AG09309 (cell line): ENCODE measurements around the gene TFG.

ENCODE experiments used
- DNase-seq: peaks from one replicate; pipeline ENCODE4 v3.0.0-alpha.2; 2010; ENCODE audit warnings: low read depth
- H3K4me3 ChIP-seq: 2 replicates; pipeline ENCODE4 v1.5.1; 2011; ENCODE audit warnings: mild to moderate bottlenecking, low read depth, low read length, moderate library complexity; ENCODE audit not compliant: control insufficient read depth
- CTCF ChIP-seq: IDR thresholded peaks from 2 replicates; pipeline ENCODE4 v1.5.1; 2011; ENCODE audit warnings: mild to moderate bottlenecking, low read depth, low read length, inconsistent platforms; ENCODE audit not compliant: insufficient read depth, control insufficient read depth; ENCODE audit errors: missing control alignments

The TFG gene

GRCh38 chr3:100717637-100718487 lies 8.6 kb downstream of the TFG start:
- TF ChIP-seq CTCF: no peak
- no peak overlapping the region for H3K4me3 ChIP-seq
- no peak for DNase-seq

GRCh38 chr3:100719136-100719535 lies 9.8 kb downstream of the TFG start:
- no peak overlapping the region for H3K4me3 ChIP-seq
- no peak for DNase-seq
- TF ChIP-seq CTCF: no peak

GRCh38 chr3:100720426-100720825 lies 11.1 kb downstream of the TFG start:
- no peak overlapping the region for H3K4me3 ChIP-seq
- TF ChIP-seq CTCF: no peak
- no peak for DNase-seq

- no peak for DNase-seq
- no peak for TF ChIP-seq CTCF
- H3K4me3 ChIP-seq: no peak overlapping the region
Observed at GRCh38 chr3:100725935-100726513, 16.7 kb downstream of the TFG start.

GRCh38 chr3:100726706-100727105 lies 17.4 kb downstream of the TFG start:
- DNase-seq: no peak
- no peak for TF ChIP-seq CTCF
- H3K4me3 ChIP-seq: no peak overlapping the region

GRCh38 chr3:100730524-100730923 lies 21.2 kb downstream of the TFG start:
- no peak for DNase-seq

More at GRCh38 chr3:100730524-100730923, 21.2 kb downstream of the TFG start:
- H3K4me3 ChIP-seq: no peak overlapping the region
- TF ChIP-seq CTCF: no peak
